Activated T-helper 1 cell treated with anti-CD3 and anti-CD28 coated beads, Interleukin-12 subunit alpha, Interleukin-12 subunit beta, Interleukin-2, Interleukin-4 antibody, amounts not matched to agents 30 ng/mL and 10 ng/mL and 1 ng/mL, durations not matched to agents 14 hours and 24 hours and 36 hours (primary cell): Measurements from ENCODE around the gene METTL6. TPM values are rescaled to one million over a fixed set of nuclear protein-coding genes. Genes with fewer than 3 reads are reported as not detected.
"Not testable (repeated sequence)": the region's sequence is repeated elsewhere in the genome, so short reads cannot be mapped to it uniquely, and the experiment has no call there.

Source experiments
- DNase-seq: peaks from one replicate; pipeline ENCODE4 v3.0.0; 2021; ENCODE audit warnings: low spot score
- H3K27ac Mint-ChIP-seq: one replicate; pipeline ENCODE4 v1.8.0; 2021; ENCODE audit warnings: mild to moderate bottlenecking, mixed read lengths
- H3K27me3 Mint-ChIP-seq: one replicate; pipeline ENCODE4 v1.8.0; 2022; ENCODE audit warnings: mild to moderate bottlenecking, moderate library complexity, mixed read lengths; ENCODE audit not compliant: insufficient read depth
- H3K36me3 Mint-ChIP-seq: one replicate; pipeline ENCODE4 v1.8.0; 2021; ENCODE audit warnings: low read depth, mixed read lengths
- H3K4me1 Mint-ChIP-seq: one replicate; pipeline ENCODE4 v1.8.0; 2021; ENCODE audit warnings: low read depth, mixed read lengths
- H3K4me3 Mint-ChIP-seq: one replicate; pipeline ENCODE4 v1.8.0; 2021; ENCODE audit warnings: mild to moderate bottlenecking, moderate library complexity, mixed read lengths
- H3K9me3 Mint-ChIP-seq: one replicate; pipeline ENCODE4 v1.8.0; 2021; ENCODE audit warnings: mixed read lengths
- intact Hi-C: fragments of 100-400 bp; cut with micrococcal nuclease; formaldehyde crosslinking; loops from one replicate; pipeline ENCODE4 v1.15.1; 2024
- total RNA-seq: library from RNA; stranded (reverse); gene quantifications from 2 replicates; pipeline ENCODE4 v1.2.3, GENCODE V29; 2022

The METTL6 gene
- total RNA-seq, 1 donor from 2014 or later, result 15.0 TPM

GRCh38 chr3:15410966-15411365 lies 16.4 kb downstream of the METTL6 start:
- H3K4me3 Mint-ChIP-seq, H3K4me1 Mint-ChIP-seq, H3K9me3 Mint-ChIP-seq, H3K27ac Mint-ChIP-seq, intact Hi-C loops, H3K27me3 Mint-ChIP-seq, DNase-seq: not testable (repeated sequence)
- peaks cover 32% of the 10 kb centered on the region for H3K36me3 Mint-ChIP-seq

GRCh38 chr3:15409774-15410173 lies 17.6 kb downstream of the METTL6 start:
- H3K36me3 Mint-ChIP-seq, result peaks cover 20% of the 10 kb centered on the region
- H3K4me1 Mint-ChIP-seq, result peaks cover 5% of the 10 kb centered on the region
- H3K4me3 Mint-ChIP-seq, result no peak overlapping the region
- H3K27ac Mint-ChIP-seq, result no peak overlapping the region
- no peaks in the 10 kb centered on the region for H3K9me3 Mint-ChIP-seq
- intact Hi-C loops, result no loop called here
- no peaks in the 10 kb centered on the region for H3K27me3 Mint-ChIP-seq
- DNase-seq, result no peak

- no peak overlapping the region for H3K4me3 Mint-ChIP-seq
- peaks cover 5% of the 10 kb centered on the region for H3K4me1 Mint-ChIP-seq
- no peak overlapping the region for H3K27ac Mint-ChIP-seq
- H3K27me3 Mint-ChIP-seq, result no peaks in the 10 kb centered on the region
- H3K36me3 Mint-ChIP-seq, result peaks cover 20% of the 10 kb centered on the region
- no peaks in the 10 kb centered on the region for H3K9me3 Mint-ChIP-seq
- intact Hi-C loops, result no loop called here
- no peak for DNase-seq
These were observed 18.1 kb downstream of the METTL6 start for GRCh38 chr3:15409239-15409638.

DNA sequence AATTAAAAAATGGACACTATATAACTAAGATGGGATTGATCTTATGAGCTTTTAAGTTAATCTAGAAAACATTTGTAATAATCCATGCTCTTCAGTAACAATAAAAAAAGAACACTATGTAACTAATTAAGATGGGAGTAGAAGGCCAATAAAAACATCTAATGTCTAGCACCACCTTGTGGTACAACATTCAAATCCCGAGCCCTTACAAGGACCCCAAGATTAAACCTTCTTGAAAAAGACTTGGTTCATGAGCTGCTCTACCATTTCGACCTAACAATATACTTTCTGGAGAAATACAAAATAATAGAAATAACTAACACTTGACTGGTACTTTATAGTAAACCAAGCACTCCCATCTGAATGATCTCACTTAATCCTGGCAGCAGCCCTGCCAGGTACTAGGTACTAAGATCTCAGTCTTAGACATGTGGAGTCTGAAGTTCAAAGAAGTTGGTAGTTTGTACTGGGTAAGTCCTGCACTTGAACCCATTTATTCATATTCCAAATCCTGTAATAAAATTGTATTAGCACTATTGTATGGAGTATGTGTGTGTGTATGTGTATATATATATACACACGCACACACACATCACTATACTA lies 21.8 kb downstream of the METTL6 start:
- Mint-ChIP-seq H3K36me3 (peaks cover 5% of the 10 kb centered on the region), H3K27me3 (no peaks in the 10 kb centered on the region), H3K27ac (no peak overlapping the region), H3K4me1 (peaks cover 6% of the 10 kb centered on the region), H3K9me3 (no peaks in the 10 kb centered on the region), H3K4me3 (no peak overlapping the region)
- intact Hi-C loops, result loop anchor here (1.0 kb wide), 7 partner anchors 27 to 297 kb away; partner anchors contain the start of gene CAPN7
- DNase-seq, result no peak

DNA sequence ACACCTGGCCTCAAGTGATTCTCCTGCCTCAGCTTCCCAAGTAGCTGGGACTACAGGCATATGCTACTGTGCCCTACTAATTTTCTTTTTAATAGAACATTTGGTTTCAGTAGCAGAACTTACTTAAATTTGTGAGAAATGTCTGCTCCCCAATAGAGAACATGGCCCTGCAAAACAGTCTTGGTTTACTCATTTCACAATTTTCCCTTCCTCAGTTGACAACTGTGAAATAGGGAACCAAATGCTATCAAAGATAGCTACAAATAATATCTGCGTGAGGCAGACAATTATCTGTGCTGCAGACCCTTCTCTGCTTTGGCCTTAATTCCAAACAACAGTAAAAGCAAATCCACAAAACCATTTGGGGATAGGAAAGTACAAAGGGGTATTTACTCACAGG lies 22.6 kb downstream of the METTL6 start:
- Mint-ChIP-seq H3K4me3 (no peak overlapping the region), H3K27ac (no peak overlapping the region), H3K36me3 (peaks cover 1% of the 10 kb centered on the region), H3K4me1 (peaks cover 13% of the 10 kb centered on the region), H3K9me3 (no peaks in the 10 kb centered on the region), H3K27me3 (no peaks in the 10 kb centered on the region)
- no peak for DNase-seq
- intact Hi-C loops, result loop anchor here (1.0 kb wide), 7 partner anchors 26 to 296 kb away; partner anchors contain the start of gene CAPN7

DNA sequence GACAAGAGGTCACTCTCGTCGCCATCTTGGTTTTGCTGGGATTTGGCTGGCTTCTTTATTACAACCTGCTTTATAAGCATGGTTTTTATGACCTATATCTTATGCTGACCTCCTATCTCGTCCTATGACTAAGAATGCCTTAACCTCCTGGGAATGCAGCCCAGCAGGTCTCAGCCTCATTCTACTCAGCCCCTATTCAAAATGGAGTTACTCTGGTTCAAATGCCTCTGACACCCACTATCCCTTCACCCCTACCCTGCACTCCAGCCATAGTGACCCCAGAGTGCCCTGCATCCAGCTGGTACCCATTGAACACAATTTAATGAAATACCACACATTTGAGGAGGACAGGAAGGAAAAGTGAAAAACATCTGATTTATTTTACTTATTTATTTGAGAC lies 23.4 kb downstream of the METTL6 start:
- intact Hi-C loops, result no loop called here
- no peak for DNase-seq
- H3K4me3 Mint-ChIP-seq, result no peak overlapping the region
- peaks cover 21% of the 10 kb centered on the region for H3K4me1 Mint-ChIP-seq
- no peaks in the 10 kb centered on the region for H3K36me3 Mint-ChIP-seq
- H3K27me3 Mint-ChIP-seq, result peaks cover 2% of the 10 kb centered on the region
- no peaks in the 10 kb centered on the region for H3K9me3 Mint-ChIP-seq
- H3K27ac Mint-ChIP-seq, result no peak overlapping the region

DNA sequence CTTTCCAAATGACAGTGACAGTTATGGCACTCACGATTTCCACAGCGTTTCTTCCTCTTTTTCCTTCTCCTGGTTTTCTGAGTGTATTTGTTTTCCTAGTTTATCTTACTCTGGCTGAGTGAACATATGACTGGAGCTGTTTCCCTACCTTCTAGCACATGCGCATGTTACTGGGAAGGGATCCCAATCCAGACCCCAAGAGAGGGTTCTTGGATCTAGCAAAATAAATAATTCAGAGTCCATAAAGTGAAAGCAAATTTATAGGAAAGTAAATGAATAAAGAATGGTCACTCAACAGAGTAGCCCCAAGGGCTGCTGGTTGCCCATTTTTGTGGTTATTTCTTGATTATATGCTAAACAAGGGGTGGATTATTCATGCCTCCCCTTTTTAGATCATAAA lies 23.8 kb downstream of the METTL6 start:
- no peak for DNase-seq
- no peak overlapping the region for H3K27ac Mint-ChIP-seq
- no peaks in the 10 kb centered on the region for H3K9me3 Mint-ChIP-seq
- intact Hi-C loops, result no loop called here
- no peak overlapping the region for H3K4me3 Mint-ChIP-seq
- H3K27me3 Mint-ChIP-seq, result peaks cover 2% of the 10 kb centered on the region
- no peaks in the 10 kb centered on the region for H3K36me3 Mint-ChIP-seq
- H3K4me1 Mint-ChIP-seq, result peaks cover 21% of the 10 kb centered on the region

DNA sequence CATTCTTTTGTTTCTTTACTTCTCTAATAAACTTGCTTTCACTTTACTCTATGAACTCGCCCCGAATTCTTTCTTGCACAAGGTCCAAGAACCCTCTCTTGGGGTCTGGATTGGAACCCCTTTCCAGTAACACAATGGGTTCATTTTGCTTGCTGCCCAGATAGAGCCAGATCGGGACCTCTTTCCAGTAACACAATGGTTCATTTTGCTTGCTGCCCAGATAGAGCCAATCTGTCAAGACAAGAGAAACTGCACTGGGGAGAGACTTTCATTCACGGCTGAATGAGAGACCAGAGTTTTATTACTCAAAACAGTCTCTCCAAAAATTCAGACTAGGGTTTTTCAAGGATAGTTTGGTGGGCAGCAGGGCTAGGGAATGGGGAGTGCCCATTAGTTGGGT lies 25.4 kb downstream of the METTL6 start:
- intact Hi-C loops, result no loop called here
- H3K9me3 Mint-ChIP-seq, result no peaks in the 10 kb centered on the region
- no peak overlapping the region for H3K27ac Mint-ChIP-seq
- H3K27me3 Mint-ChIP-seq, result peaks cover 6% of the 10 kb centered on the region
- no peaks in the 10 kb centered on the region for H3K36me3 Mint-ChIP-seq
- no peak overlapping the region for H3K4me3 Mint-ChIP-seq
- DNase-seq, result no peak
- H3K4me1 Mint-ChIP-seq, result peaks cover 21% of the 10 kb centered on the region

DNA sequence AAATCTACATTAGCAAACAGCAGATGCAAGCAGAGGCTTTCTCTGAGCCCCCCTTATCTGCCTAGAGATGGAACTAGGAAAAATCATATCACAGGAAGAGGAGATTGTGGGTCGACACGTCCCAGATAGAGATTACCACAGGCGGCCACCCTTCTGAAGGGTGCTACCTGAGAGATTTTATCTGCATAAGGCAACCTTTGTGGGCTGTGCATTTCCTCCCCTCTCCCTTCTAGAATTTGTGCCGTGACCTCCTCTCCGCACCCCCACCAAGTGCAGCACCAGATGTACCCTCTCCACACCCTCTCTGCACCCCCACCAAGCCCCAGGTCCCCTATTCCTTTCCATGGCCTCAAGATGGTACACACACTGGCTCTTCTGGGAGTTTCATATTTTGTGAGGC lies 27.4 kb downstream of the METTL6 start:
- Mint-ChIP-seq H3K9me3 (no peaks in the 10 kb centered on the region), H3K36me3 (no peaks in the 10 kb centered on the region), H3K27me3 (peaks cover 9% of the 10 kb centered on the region), H3K27ac (no peak overlapping the region), H3K4me1 (peaks cover 15% of the 10 kb centered on the region), H3K4me3 (no peak overlapping the region)
- intact Hi-C loops, result no loop called here
- DNase-seq, result no peak

- intact Hi-C loops, DNase-seq, H3K9me3 Mint-ChIP-seq, H3K36me3 Mint-ChIP-seq, H3K27ac Mint-ChIP-seq, H3K4me3 Mint-ChIP-seq: not testable (repeated sequence)
- peaks cover 11% of the 10 kb centered on the region for H3K27me3 Mint-ChIP-seq
- H3K4me1 Mint-ChIP-seq, result peaks cover 15% of the 10 kb centered on the region
These were observed 28.6 kb downstream of the METTL6 start for GRCh38 chr3:15398731-15399133.

DNA sequence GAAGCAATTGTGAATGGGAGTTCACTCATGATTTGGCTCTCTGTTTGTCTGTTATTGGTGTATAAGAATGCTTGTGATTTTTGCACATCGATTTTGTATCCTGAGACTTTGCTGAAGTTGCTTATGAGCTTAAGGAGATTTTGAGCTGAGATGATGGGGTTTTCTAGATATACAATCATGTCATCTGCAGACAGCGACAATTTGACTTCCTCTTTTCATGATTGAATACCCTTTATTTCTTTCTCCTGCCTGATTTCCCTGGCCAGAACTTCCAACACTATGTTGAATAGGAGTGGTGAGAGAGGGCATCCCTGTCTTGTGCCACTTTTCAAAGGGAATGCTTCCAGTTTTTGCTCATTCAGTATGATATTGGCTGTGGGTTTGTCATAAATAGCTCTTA lies 34.1 kb downstream of the METTL6 start:
- H3K27ac Mint-ChIP-seq, H3K9me3 Mint-ChIP-seq, intact Hi-C loops, DNase-seq, H3K4me3 Mint-ChIP-seq, H3K36me3 Mint-ChIP-seq, H3K27me3 Mint-ChIP-seq, H3K4me1 Mint-ChIP-seq: not testable (repeated sequence)

DNA sequence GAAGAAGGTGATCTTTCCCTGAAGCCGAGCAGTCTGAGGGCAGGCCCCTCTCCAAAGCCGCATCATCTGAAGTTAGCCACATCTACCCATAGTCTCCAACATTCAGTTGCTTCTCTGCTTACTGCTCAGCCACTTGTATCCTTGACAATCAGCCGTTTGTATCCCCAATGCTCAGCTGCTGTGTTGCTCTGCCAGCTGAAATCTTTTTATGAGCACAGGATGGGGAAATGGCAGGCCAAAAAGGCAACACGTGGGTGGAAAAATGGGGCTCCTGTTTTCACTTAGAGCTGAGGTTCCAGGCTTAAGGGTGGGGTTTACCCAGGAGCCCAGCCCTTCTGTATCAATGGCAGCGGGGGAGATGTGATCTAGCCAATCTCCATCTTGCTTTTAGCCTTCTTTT lies 36.3 kb downstream of the METTL6 start:
- Mint-ChIP-seq H3K36me3 (peaks cover 3% of the 10 kb centered on the region), H3K4me1 (no peaks in the 10 kb centered on the region), H3K4me3 (no peak overlapping the region), H3K9me3 (no peaks in the 10 kb centered on the region), H3K27ac (no peak overlapping the region), H3K27me3 (peaks cover 4% of the 10 kb centered on the region)
- intact Hi-C loops, result no loop called here
- DNase-seq, result no peak

DNA sequence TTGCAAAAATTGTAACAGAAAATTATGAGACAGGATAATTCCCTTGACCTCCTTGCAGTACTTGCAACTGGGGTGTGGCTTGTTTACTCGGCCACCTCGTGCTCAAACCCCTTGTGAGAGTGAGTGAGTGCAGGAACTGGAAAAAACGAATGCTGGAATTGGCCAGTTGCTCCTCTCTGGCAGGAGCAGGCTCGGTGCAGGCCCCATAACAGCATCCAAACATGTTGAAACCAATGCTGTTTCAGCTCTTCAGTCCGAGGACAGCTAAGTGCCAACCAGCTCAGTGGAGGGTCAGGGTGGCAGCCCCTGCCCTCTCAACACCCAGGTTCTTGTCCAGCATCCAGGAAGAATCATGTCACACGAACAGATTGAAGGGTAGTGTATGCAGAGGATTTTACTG lies 36.9 kb downstream of the METTL6 start:
- DNase-seq, result no peak
- Mint-ChIP-seq H3K4me1 (no peaks in the 10 kb centered on the region), H3K27me3 (peaks cover 3% of the 10 kb centered on the region), H3K36me3 (peaks cover 5% of the 10 kb centered on the region), H3K4me3 (no peak overlapping the region), H3K9me3 (no peaks in the 10 kb centered on the region), H3K27ac (no peak overlapping the region)
- intact Hi-C loops, result no loop called here

DNA sequence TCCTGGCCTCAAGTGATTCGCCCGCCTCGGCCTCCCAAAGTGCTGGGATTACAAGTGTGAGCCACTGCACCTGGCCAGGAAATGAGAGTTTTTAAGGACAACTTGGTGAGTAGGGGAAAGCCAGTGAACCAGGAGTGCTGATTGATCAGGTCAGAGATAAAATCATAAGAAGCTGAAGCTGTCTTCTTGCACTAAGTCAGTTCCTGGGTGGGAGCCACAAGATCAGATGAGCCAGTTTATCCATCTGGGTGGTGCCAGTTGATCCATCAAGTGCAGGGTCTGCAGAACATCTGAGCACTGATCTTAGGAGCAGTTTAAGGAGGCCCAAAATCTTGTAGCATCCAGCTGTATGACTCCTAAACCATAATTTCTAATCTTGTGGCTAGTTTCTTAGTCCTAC lies 39.0 kb downstream of the METTL6 start:
- intact Hi-C loops, H3K36me3 Mint-ChIP-seq, DNase-seq, H3K27me3 Mint-ChIP-seq, H3K9me3 Mint-ChIP-seq, H3K4me3 Mint-ChIP-seq, H3K27ac Mint-ChIP-seq, H3K4me1 Mint-ChIP-seq: not testable (repeated sequence)
